H7 (cell line): ENCODE results near the gene CELF3. TPM values are rescaled to one million over a fixed set of nuclear protein-coding genes. Genes with fewer than 3 reads are reported as not detected.
"Not testable (repeated sequence)": the region's sequence is repeated elsewhere in the genome, so short reads cannot be mapped to it uniquely, and the experiment has no call there.

ENCODE experiments used
- DNase-seq: peaks from one replicate; pipeline ENCODE4 v3.0.0; 2012
- H3K27me3 ChIP-seq: 2 replicates; pipeline ENCODE4 v1.6.0; 2011; ENCODE audit warnings: mild to moderate bottlenecking, low read length; ENCODE audit not compliant: control insufficient read depth, insufficient read depth
- H3K36me3 ChIP-seq: replicated peaks from 2 replicates; pipeline ENCODE4 v1.5.1; 2011; ENCODE audit warnings: low read length; ENCODE audit not compliant: control insufficient read depth, insufficient read depth
- H3K4me3 ChIP-seq: 2 replicates; pipeline ENCODE4 v1.5.1; 2011; ENCODE audit warnings: low read depth, mild to moderate bottlenecking, control low read depth, low read length, moderate library complexity; ENCODE audit not compliant: insufficient read depth
- total RNA-seq: library from RNA; depleted of rRNA; stranded (reverse); fragments of >200 nt; shearing (Covaris generic); gene quantifications from 2 replicates; pipeline ENCODE4 v1.2.3, GENCODE V29; 2014

Gene CELF3
- total RNA-seq, 1 experiment from 2014 or later: 0.07 TPM

DNA sequence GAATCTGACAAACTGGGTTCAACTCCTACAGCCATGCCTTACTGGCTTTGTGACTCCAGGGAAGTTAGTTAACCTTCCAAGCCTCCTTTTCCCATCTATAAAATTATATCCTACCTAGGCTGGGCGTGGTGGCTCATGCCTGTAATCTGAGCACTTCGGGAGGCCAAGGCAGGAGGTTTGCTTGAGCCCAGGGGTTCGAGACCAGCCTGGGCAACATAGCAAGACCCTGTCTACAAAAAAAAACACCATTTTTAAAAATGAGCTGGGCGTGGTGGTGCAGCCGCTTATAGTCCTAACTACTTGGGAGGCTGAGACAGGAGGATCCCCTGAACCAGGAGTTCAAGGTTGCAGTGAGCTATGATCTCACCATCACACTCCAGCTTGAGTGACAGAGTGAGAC, 15.1 kb downstream of the CELF3 start:
- DNase-seq: no peak
- Histone ChIP-seq H3K36me3 (peaks cover 8% of the 10 kb centered on the region), H3K4me3 (no peak overlapping the region)

DNA sequence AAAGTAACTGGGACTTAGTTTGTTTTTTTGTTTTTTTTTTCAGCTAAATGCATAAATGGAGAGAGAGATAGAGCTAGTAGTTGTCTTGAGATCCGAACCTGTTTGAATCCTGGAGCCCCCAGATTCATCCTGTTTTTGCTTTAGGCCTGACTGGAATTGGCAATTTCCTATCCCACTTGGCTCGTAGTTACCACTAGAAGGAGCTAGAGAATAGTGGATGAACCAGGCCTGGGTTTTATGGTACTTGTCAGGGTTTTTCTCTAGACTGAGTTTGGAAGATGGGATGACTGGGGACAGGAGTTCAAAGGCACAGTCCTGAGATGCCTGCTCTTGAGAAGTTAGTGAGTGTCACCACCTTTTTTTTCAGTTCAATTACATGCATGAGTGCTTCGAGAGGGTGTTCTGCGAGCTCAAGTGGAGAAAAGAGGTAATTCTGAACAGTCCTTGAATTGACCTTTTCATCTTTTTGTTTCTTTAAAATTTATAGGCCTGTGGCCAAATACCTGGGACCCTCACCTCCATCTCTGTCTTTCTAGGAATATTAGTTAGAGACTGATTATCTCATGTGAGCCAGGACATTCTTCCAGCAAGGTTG, 23.4 kb downstream of the CELF3 start:
- Histone ChIP-seq H3K4me3 (no peak overlapping the region), H3K27me3 (no peaks in the 10 kb centered on the region), H3K36me3 (peaks cover 10% of the 10 kb centered on the region)
- peak; percentile 65 for DNase-seq

More for the DNA sequence above, 15.1 kb downstream of the CELF3 start:
- no peaks in the 10 kb centered on the region for H3K27me3 ChIP-seq

DNA sequence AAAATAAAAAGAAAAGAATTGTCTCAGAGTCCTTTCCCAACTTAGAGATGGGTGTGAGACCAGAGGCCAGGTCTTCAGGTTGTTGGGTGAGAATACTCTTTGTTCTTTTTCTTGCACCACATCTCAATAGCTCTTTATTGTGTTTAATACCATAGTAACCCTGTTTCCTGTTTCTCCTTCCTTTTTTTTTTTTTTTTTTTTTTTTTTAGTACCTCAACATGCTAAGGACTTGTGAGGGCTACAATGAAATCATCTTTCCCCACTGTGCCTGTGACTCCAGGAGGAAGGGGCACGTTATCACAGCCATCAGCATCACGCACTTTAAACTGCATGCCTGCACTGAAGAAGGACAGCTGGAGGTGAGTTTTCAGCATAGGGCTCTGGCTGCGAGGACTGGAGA, 24.4 kb downstream of the CELF3 start:
- Histone ChIP-seq H3K36me3 (peaks cover 9% of the 10 kb centered on the region), H3K4me3 (no peak overlapping the region), H3K27me3 (no peaks in the 10 kb centered on the region)
- no peak for DNase-seq

GRCh38 chr1:151689494-151689893, 27.1 kb downstream of the CELF3 start:
- no peaks in the 10 kb centered on the region for H3K27me3 ChIP-seq
- no peak for DNase-seq
- no peak overlapping the region for H3K4me3 ChIP-seq
- peaks cover 5% of the 10 kb centered on the region for H3K36me3 ChIP-seq

DNA sequence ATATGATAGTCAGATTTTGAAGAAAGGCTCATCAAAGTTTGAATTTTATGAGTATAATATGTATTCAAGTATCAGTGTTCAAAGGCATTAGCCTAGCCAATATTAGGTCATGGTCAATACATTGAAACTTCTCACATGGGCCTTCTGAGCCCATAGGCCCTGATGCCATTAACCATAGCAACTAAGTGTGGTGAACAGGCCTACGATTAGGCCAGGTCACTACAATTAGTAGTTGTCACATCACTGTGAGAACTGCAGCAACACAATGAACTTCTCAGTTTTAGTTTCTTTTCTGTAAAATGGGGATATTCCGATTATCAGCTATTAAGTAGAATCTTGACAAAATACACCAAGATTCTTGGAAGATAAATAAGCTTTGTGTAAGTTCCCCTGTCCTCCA, 30.0 kb downstream of the CELF3 start:
- Histone ChIP-seq H3K4me3 (no peak overlapping the region), H3K36me3 (no peaks in the 10 kb centered on the region; the same call in none of the 2 replicates), H3K27me3 (no peaks in the 10 kb centered on the region)
- no peak for DNase-seq

GRCh38 chr1:151684128-151684527, 32.5 kb downstream of the CELF3 start:
- no peak for DNase-seq
- Histone ChIP-seq H3K4me3 (no peak overlapping the region), H3K27me3 (no peaks in the 10 kb centered on the region), H3K36me3 (no peaks in the 10 kb centered on the region; the same call in 1 of the 2 replicates)

DNA sequence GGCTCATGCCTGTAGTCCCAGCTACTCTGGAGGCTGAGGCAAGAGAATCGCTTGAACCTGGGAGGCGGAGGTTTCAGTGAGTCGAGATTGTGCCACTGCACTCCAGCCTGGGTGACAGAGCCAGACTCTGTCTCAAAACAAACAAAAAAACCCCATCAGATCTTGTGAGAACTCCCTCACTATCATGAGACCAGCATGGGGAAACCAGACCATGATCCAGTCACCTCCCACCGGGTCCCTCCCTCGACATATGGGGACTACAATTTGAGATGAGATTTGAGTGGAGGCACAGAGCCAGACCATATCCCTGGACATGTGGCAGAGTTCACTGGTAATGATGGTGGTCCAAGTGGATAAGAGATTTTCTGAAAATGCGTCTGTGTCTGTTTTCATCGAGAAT, 33.7 kb downstream of the CELF3 start:
- not testable (repeated sequence) for H3K4me3 ChIP-seq

DNA sequence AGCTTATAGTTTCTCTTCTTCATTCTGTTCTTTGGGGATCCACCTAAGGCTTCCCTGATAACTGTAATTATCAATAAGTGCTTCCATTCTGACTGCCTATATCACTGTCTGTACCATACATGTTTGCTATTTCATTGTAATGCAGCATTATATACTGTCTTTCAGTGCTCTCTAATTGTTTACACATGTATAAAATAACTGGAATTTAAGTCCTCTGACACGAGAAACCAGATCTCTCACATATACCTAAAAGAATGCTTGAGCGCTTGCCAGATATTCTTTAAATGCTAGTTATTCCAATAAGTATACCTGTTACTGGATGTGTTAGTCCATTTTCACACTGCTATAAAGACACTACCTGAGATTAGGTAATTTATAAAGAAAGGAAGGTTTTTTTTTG, 34.7 kb downstream of the CELF3 start:
- DNase-seq: no peak
- H3K27me3 ChIP-seq: no peaks in the 10 kb centered on the region
- H3K36me3 ChIP-seq: no peaks in the 10 kb centered on the region; the same call in 1 of the 2 replicates
- no peak overlapping the region for H3K4me3 ChIP-seq

More for the DNA sequence above, 33.7 kb downstream of the CELF3 start:
- H3K36me3 ChIP-seq, H3K27me3 ChIP-seq, DNase-seq: not testable (repeated sequence)

DNA sequence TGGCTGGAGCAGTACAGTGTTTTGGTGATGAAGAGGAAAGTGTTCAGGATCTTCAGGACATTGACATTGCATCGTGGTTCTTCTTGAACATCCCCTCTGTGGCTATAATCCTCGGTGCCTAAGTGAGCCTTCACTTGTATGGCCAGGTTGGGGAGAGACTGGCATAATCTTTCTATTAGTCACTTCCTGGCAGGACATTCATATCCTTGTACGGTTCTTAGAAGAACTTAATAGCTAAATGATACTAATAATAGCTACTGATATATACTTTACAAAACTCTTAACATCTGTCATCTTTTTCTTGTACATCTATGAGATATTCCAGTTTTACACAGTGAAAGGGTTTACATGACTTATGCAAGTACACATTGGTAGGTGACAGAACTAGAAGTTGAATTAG, 35.8 kb downstream of the CELF3 start:
- Histone ChIP-seq H3K36me3 (no peaks in the 10 kb centered on the region; the same call in 1 of the 2 replicates), H3K4me3 (no peak overlapping the region), H3K27me3 (no peaks in the 10 kb centered on the region)
- no peak for DNase-seq

- no peak for DNase-seq
- H3K27me3 ChIP-seq: no peaks in the 10 kb centered on the region
- H3K4me3 ChIP-seq: no peak overlapping the region
- no peaks in the 10 kb centered on the region; the same call in 1 of the 2 replicates for H3K36me3 ChIP-seq
Observed at GRCh38 chr1:151680391-151680790, 36.2 kb downstream of the CELF3 start.

- no peaks in the 10 kb centered on the region for H3K27me3 ChIP-seq
- no peaks in the 10 kb centered on the region for H3K36me3 ChIP-seq
- no peak overlapping the region for H3K4me3 ChIP-seq
- DNase-seq: no peak
Observed at GRCh38 chr1:151673407-151673806, 43.2 kb downstream of the CELF3 start.

- DNase-seq, H3K36me3 ChIP-seq, H3K27me3 ChIP-seq, H3K4me3 ChIP-seq: not testable (repeated sequence)
Observed at GRCh38 chr1:151670036-151670675, 46.4 kb downstream of the CELF3 start.

DNA sequence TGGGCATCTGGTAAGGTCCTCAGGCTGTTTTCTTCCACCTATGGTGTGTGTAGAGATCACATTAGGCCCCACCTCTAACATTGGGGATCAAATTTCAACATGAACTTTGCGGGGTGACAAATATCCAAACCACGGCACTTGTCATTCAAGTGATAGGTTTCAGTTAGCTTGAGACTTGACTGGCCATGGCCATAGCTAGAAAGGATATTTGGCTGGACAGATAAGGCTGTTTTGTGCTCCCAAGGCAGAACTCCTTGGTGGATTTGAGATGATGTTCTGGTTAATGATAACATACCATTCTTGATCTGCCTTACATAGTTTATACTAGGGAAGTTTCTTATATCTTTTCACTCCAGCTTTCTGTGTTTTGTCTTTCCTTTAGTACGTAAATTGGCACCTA, 48.5 kb downstream of the CELF3 start:
- Histone ChIP-seq H3K27me3 (no peaks in the 10 kb centered on the region), H3K36me3 (no peaks in the 10 kb centered on the region), H3K4me3 (no peak overlapping the region)
- no peak for DNase-seq

GRCh38 chr1:151661751-151662150, 54.9 kb downstream of the CELF3 start:
- no peak for DNase-seq
- H3K36me3 ChIP-seq: peaks cover 7% of the 10 kb centered on the region
- no peak overlapping the region for H3K4me3 ChIP-seq
- no peaks in the 10 kb centered on the region for H3K27me3 ChIP-seq

DNA sequence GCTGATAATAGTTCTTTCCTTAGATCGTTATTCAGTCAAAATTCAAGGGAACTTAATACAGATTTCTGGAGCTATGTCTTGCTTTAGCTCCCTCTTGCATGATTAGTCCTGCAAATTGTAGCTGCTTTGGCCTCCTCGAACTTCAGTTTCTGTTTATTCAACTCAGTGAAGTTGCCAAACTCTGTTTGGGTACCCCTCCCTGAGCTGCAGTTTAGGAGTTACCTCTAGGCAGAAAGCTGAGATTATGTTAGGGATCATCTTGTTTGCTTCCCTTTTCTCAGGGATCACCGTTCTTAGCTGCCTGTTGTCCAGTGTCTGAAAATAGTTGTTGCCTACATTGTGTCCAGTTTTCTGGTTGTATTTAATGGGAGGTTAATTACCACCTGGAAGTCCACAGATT, 61.2 kb downstream of the CELF3 start:
- H3K36me3 ChIP-seq: peaks cover 4% of the 10 kb centered on the region
- no peak overlapping the region for H3K4me3 ChIP-seq
- H3K27me3 ChIP-seq: no peaks in the 10 kb centered on the region
- no peak for DNase-seq
